MCF 10A (cell line): Measurements from ENCODE around the gene YTHDF1. TPM values are rescaled to one million over a fixed set of nuclear protein-coding genes. Genes with fewer than 3 reads are reported as not detected.

Experiments
- BruUV-seq: library from RNA; stranded (reverse); fragments of 400-500 nt; replicated peaks from 2 replicates; lab custom pipeline; 2021; lab: Mats Ljungman, UMichigan
- CTCF ChIA-PET: fragments of 300-600 bp; sonication (Branson Sonifier 250); formaldehyde crosslinking; extraction: SDS; loops from one replicate; lab custom pipeline; 2021; ENCODE audit warnings: antibody characterized with exemption, inconsistent platforms; lab: Yijun Ruan, JAX
- POLR2A ChIA-PET: fragments of 300-600, 350-650 bp; sonication (Branson Sonifier 250); formaldehyde crosslinking; extraction: SDS; loops from one replicate; lab custom pipeline; 2020; ENCODE audit warnings: antibody characterized with exemption, inconsistent platforms; lab: Yijun Ruan, JAX
- DNase-seq: peaks from one replicate; pipeline ENCODE4 v3.0.0-alpha.2; 2018; ENCODE audit not compliant: unreplicated experiment
- H3K27ac Mint-ChIP-seq: one replicate; pipeline ENCODE4 v1.8.0; 2022; ENCODE audit warnings: mild to moderate bottlenecking, low read depth, mixed read lengths; ENCODE audit not compliant: unreplicated experiment
- H3K27me3 Mint-ChIP-seq: one replicate; pipeline ENCODE4 v1.8.0; 2022; ENCODE audit warnings: mixed read lengths; ENCODE audit not compliant: insufficient read depth, unreplicated experiment
- H3K36me3 Mint-ChIP-seq: one replicate; pipeline ENCODE4 v1.8.0; 2022; ENCODE audit warnings: mild to moderate bottlenecking, moderate library complexity, mixed read lengths; ENCODE audit not compliant: insufficient read depth, unreplicated experiment
- H3K4me1 Mint-ChIP-seq: one replicate; pipeline ENCODE4 v1.8.0; 2022; ENCODE audit warnings: mixed read lengths; ENCODE audit not compliant: insufficient read depth, unreplicated experiment
- H3K4me3 Mint-ChIP-seq: one replicate; pipeline ENCODE4 v1.8.0; 2022; ENCODE audit warnings: mild to moderate bottlenecking, moderate library complexity, mixed read lengths; ENCODE audit not compliant: unreplicated experiment
- H3K9me3 Mint-ChIP-seq: one replicate; pipeline ENCODE4 v1.8.0; 2022; ENCODE audit warnings: mixed read lengths; ENCODE audit not compliant: unreplicated experiment
- intact Hi-C: fragments of 100-400 bp; cut with micrococcal nuclease; formaldehyde crosslinking; loops from 2 replicates; pipeline ENCODE4 v1.14.1; 2022
- total RNA-seq: library from RNA; stranded (reverse); gene quantifications from 2 replicates; pipeline ENCODE4 v1.2.3, GENCODE V29; 2022
- TF ChIP-seq, protein P1 (sequence below): fragments of 200-600 bp; IDR thresholded peaks from one replicate; pipeline ENCODE4 v1.8.0; 2022; ENCODE audit warnings: antibody characterized with exemption, mild to moderate bottlenecking; ENCODE audit not compliant: unreplicated experiment

The YTHDF1 gene
- total RNA-seq, 1 experiment from 2014 or later = 49.5 TPM

- no peaks in the 10 kb centered on the region for H3K9me3 Mint-ChIP-seq
- H3K27ac Mint-ChIP-seq = no peak overlapping the region
- no TSS peak for BruUV-seq
- H3K4me1 Mint-ChIP-seq = no peaks in the 10 kb centered on the region
- ChIA-PET CTCF (interaction anchor here (0.6 to 2.0 kb wide), 11 partner anchors 27 to 207 kb away, joined by 3 to 14 read pairs (median 3); no protein-coding TSS in a partner anchor), POLR2A (interaction anchor here (0.6 kb wide), 1 partner anchor 145 kb away, joined by 3 read pairs; no protein-coding TSS in a partner anchor)
- intact Hi-C loops = loop anchor here (2.0 kb wide), 1 partner anchor 123 kb away; no protein-coding TSS in a partner anchor
- H3K36me3 Mint-ChIP-seq = peaks cover 13% of the 10 kb centered on the region
- TF ChIP-seq, protein P1, sequence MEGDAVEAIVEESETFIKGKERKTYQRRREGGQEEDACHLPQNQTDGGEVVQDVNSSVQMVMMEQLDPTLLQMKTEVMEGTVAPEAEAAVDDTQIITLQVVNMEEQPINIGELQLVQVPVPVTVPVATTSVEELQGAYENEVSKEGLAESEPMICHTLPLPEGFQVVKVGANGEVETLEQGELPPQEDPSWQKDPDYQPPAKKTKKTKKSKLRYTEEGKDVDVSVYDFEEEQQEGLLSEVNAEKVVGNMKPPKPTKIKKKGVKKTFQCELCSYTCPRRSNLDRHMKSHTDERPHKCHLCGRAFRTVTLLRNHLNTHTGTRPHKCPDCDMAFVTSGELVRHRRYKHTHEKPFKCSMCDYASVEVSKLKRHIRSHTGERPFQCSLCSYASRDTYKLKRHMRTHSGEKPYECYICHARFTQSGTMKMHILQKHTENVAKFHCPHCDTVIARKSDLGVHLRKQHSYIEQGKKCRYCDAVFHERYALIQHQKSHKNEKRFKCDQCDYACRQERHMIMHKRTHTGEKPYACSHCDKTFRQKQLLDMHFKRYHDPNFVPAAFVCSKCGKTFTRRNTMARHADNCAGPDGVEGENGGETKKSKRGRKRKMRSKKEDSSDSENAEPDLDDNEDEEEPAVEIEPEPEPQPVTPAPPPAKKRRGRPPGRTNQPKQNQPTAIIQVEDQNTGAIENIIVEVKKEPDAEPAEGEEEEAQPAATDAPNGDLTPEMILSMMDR = no peak
- peaks cover 22% of the 10 kb centered on the region for H3K27me3 Mint-ChIP-seq
- H3K4me3 Mint-ChIP-seq = no peak overlapping the region
- no peak for DNase-seq
Measured at GRCh38 chr20:63179687-63180568, 36.0 kb downstream of the YTHDF1 start.

GRCh38 chr20:63178889-63179686 is 36.8 kb downstream of the YTHDF1 start:
- ChIA-PET CTCF (interaction anchor here (0.6 to 1.4 kb wide), 5 partner anchors 28 to 206 kb away, joined by 3 to 8 read pairs (median 3); no protein-coding TSS in a partner anchor), POLR2A (interaction anchor here (0.6 kb wide), 1 partner anchor 145 kb away, joined by 3 read pairs; no protein-coding TSS in a partner anchor)
- Mint-ChIP-seq H3K27me3 (peaks cover 30% of the 10 kb centered on the region), H3K27ac (no peak overlapping the region), H3K9me3 (no peaks in the 10 kb centered on the region), H3K4me3 (no peak overlapping the region), H3K36me3 (peaks cover 13% of the 10 kb centered on the region), H3K4me1 (no peaks in the 10 kb centered on the region)
- intact Hi-C loops = loop anchor here (2.0 kb wide), 1 partner anchor 122 kb away; no protein-coding TSS in a partner anchor
- DNase-seq = peak; percentile 20
- BruUV-seq = no TSS peak
- TF ChIP-seq, protein P1 = peak; percentile 48

DNA sequence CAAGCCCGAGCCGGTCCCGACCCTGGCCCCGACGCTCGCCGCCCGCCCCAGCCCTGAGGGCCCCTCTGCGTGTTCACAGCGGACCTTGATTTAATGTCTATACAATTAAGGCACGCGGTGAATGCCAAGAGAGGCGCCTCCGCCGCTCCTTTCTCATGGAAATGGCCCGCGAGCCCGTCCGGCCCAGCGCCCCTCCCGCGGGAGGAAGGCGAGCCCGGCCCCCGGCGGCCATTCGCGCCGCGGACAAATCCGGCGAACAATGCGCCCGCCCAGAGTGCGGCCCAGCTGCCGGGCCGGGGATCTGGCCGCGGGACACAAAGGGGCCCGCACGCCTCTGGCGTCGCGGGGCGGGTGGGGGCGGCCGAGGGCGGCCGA is 37.5 kb downstream of the YTHDF1 start:
- CTCF ChIA-PET = no interaction called here
- Mint-ChIP-seq H3K27me3 (peaks cover 37% of the 10 kb centered on the region), H3K4me3 (no peak overlapping the region)

More for the DNA sequence above, 37.5 kb downstream of the YTHDF1 start:
- no peak for DNase-seq
- POLR2A ChIA-PET = no interaction called here
- peaks cover 13% of the 10 kb centered on the region for H3K36me3 Mint-ChIP-seq
- intact Hi-C loops = loop anchor here (2.0 kb wide), 1 partner anchor 122 kb away; no protein-coding TSS in a partner anchor
- no TSS peak for BruUV-seq
- no peak overlapping the region for H3K27ac Mint-ChIP-seq
- no peaks in the 10 kb centered on the region for H3K9me3 Mint-ChIP-seq
- no peaks in the 10 kb centered on the region for H3K4me1 Mint-ChIP-seq
- TF ChIP-seq, protein P1 = no peak
